Neural progenitor cell (in vitro differentiated cells): ENCODE measurements around the gene HOXC5.

Source experiments
- CTCF ChIP-seq: fragments of 200-600 bp; sonication (generic); IDR thresholded peaks from 2 replicates; pipeline ENCODE4 v1.5.1; 2017; ENCODE audit warnings: antibody characterized with exemption, mild to moderate bottlenecking
- EZH2 ChIP-seq: fragments of 200-600 bp; sonication (generic); IDR thresholded peaks from 2 replicates; pipeline ENCODE4 v1.6.1; 2017; ENCODE audit warnings: antibody characterized with exemption, mild to moderate bottlenecking, moderate library complexity
- EZH2phosphoT487 ChIP-seq: fragments of 200-600 bp; sonication (generic); IDR thresholded peaks from 2 replicates; pipeline ENCODE4 v1.6.1; 2017; ENCODE audit warnings: antibody characterized with exemption

GRCh38 chr12:54071942-54072341, 39.1 kb downstream of the HOXC5 start:
- TF ChIP-seq CTCF (no peak), EZH2 (no peak), EZH2phosphoT487 (no peak)
